LHCN-M2 (cell line): ENCODE data around the gene TENT5A. TPM values are rescaled to one million over a fixed set of nuclear protein-coding genes. Genes with fewer than 3 reads are reported as not detected.

Experiments used
- DNase-seq: peaks from one replicate; pipeline ENCODE4 v3.0.0-alpha.2; 2012; ENCODE audit warnings: low read depth
- total RNA-seq: library from RNA; depleted of rRNA; stranded (reverse); fragments of >200 nt; gene quantifications from 2 replicates; pipeline ENCODE4 v1.2.3, GENCODE V29; 2014

The TENT5A gene
- total RNA-seq, 1 experiment from 2014 or later, result 17.6 TPM

DNA sequence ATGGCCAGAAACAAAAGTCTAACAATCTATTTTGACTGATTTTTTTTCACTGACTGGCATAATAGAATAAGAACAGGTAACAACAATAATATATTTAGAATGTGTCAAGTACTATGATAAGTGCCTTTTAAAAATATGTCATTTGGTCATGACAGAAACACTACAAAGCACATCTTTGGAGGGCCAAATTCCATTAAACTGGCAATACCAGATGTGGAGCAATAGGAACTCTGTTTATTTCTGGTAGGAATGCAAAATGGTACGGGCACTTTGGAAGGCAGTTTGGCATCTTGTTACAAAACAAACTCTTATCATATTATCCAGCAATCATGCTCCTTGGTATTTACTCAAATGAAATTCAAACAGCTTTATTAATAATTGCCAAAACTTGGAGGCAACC lies 39.3 kb downstream of the TENT5A start:
- DNase-seq, result no peak

DNA sequence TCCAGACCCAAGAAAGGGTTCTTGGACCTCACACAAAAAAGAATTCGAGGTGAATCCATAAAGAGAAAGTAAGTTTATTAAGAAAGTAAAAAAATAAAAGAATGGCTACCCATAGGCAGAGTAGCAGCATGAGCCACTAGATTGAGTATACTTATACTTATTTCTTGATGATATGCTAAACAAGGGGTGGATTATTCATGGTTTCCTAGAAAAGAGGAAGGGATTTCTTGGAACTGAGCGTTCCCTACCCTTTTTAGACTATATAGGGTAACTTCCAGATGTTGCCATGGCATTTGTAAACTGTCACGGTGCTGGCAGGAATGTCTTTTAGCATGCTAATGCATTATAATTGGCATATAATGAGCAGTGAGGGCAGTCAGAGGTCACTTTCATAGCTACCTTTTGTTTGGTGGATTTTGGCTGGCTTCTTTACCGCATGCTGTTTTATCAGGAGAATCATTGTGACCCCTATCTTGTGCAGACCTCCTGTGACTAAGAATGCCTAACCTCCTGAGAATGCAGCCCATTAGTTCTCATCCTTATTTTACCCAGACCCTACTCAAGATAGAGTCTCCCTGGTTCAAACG lies 44.3 kb downstream of the TENT5A start:
- DNase-seq, result no peak

DNA sequence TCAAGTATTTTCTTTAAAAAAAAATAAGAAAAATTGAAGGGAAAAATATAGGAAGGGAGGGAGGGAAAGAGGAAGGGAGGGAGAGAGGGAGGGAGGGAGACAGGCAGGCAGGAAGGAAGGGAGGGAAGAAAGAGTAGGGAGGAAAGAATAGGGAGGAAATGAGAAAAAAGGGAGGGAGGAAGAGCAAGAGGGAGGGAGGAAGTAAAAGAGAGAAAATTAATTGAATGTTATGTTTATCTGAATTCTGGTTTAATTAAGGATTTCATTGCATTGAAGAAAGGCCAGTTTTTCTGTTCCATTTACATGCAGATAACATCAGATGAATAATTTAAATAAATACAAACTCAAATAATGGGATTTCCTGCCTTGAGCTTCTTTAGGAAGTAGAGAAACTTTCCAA lies 47.8 kb downstream of the TENT5A start:
- no peak for DNase-seq

DNA sequence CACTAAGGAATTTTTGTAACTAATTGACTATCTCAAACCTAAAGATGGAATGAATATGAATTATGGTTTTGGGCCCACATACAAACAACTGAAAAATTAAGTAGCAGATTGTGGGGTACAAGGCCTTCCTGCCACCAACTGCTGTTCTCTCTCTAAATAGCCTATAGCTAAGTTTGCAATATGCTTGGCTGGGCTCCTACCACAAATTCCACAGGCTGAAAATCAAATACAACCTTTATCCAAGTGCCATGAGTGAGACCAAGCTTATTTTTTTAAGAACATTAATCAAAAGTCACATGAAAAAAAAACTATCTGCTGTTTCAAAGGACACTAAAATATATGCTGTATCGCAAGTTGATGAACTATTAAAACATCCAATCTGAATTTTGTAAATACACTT lies 52.1 kb downstream of the TENT5A start:
- DNase-seq, result no peak

DNA sequence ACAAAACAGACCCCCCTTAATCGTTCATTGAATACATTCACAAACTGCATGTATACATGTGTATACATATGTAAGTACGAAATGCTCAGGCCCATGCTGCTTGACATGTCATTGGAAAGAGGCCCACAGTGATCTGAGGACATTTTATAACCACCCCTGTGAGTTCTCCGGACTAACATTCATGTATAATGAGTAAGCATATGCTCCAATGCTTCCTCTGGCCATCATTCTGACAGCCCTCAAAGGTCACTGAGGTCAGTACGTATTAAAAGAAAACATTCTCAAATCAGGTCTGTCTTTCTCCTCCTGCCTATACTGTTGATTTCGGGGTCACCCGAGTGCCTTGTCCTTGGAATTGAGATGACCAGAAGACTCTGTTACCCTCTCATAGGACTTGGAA lies 54.9 kb downstream of the TENT5A start:
- peak; percentile 74 for DNase-seq

DNA sequence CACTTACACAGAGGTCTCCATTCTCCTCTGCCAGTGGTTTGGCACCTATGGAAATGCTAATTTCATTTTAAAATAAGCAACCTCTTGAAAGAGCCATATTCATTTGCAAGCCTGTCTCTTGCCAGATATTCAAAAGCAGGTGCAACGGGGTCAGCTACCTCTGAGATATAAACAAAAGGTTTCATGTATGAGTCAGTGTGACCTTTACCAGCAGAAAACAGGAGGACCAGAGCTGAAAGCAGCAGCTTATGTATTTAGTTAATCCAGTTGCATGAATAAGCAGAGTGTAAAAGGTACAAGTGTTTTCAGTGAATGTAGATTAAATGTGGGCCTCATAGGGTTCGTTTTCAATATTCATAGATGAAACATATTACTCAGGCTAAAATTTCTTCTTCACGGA lies 56.0 kb downstream of the TENT5A start:
- peak; percentile 81 for DNase-seq
